ENCODE measurements around the gene DPCD. TPM values are rescaled to one million over a fixed set of nuclear protein-coding genes. Genes with fewer than 3 reads are reported as not detected.

The DPCD gene
- total and polyA plus RNA-seq, 11 donors = 16.3 to 42.9 (median 23.8) TPM

DNA sequence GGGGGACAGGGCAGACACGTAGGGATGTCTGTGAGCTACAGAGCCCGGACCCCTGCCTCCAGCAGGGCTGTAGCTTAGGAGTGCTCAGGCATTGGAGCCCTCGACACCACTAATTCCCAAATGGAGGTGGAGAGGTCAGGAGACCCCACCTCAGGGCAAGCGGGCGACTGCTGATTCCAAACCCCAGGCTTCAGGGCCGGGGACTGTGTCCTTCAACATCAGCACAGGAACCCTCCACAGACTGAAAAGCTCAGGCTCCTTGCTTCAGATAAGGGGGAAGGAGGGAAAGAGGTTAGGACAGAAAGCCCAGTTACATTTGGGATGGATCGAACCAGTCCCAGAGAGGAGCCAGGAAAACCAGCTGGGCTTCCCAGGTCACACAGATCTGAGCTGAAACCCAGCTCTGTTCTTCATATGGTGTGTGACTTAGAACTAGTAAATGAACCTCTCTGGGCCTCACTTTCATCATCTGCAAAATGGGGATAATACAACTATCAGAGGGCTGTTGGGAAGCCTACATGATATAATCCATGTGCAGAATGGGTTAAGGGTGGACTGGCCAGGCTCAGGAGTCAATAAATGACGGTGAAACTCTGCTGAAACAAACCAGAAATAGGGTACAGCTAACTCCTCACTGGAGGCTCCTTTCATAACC lies 16.7 kb upstream of the DPCD start:
- WGBS, 4 donors = 71 to 86% (median 73%) methylated on average over 6 to 8 of the region's 8 CpGs
- intact Hi-C loops (cut with DNase I) = loop anchor here in 9 of 10 donors (2.0 to 10.0 kb wide), 10 partner anchors 269 to 409 kb away; no protein-coding TSS in a partner anchor
- Histone ChIP-seq H3K4me1 (peaks cover 0 to 23% (median 15%) of the 10 kb centered on the region in 12 donors), H3K27me3 (peaks cover 9 to 36% (median 26%) of the 10 kb centered on the region in 9 donors), H3K9me3 (peaks cover 0 to 14% (median 10%) of the 10 kb centered on the region in 12 donors), H3K36me3 (no peaks in the 10 kb centered on the region), H3K4me3 (no peak overlapping the region), H3K27ac (no peak overlapping the region)
- DNase-seq (no peak), ATAC-seq (no peak)
- no peak for TF ChIP-seq POLR2A (IDR thresholded peaks at IDR 0.05)
- TF ChIP-seq, protein P1, sequence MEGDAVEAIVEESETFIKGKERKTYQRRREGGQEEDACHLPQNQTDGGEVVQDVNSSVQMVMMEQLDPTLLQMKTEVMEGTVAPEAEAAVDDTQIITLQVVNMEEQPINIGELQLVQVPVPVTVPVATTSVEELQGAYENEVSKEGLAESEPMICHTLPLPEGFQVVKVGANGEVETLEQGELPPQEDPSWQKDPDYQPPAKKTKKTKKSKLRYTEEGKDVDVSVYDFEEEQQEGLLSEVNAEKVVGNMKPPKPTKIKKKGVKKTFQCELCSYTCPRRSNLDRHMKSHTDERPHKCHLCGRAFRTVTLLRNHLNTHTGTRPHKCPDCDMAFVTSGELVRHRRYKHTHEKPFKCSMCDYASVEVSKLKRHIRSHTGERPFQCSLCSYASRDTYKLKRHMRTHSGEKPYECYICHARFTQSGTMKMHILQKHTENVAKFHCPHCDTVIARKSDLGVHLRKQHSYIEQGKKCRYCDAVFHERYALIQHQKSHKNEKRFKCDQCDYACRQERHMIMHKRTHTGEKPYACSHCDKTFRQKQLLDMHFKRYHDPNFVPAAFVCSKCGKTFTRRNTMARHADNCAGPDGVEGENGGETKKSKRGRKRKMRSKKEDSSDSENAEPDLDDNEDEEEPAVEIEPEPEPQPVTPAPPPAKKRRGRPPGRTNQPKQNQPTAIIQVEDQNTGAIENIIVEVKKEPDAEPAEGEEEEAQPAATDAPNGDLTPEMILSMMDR (IDR thresholded peaks at IDR 0.05) = no peak

GRCh38 chr10:101572126-101572525 lies 16.0 kb upstream of the DPCD start:
- no peak for ATAC-seq
- intact Hi-C loops (cut with DNase I) = loop anchor here in 9 of 10 donors (5.0 to 10.0 kb wide), 7 partner anchors 270 to 410 kb away; no protein-coding TSS in a partner anchor
- TF ChIP-seq POLR2A (IDR thresholded peaks at IDR 0.05) = no peak
- TF ChIP-seq, protein P1 (IDR thresholded peaks at IDR 0.05) = no peak
- Histone ChIP-seq H3K27ac (no peak overlapping the region), H3K9me3 (peaks cover 0 to 14% (median 10%) of the 10 kb centered on the region in 12 donors), H3K4me3 (no peak overlapping the region), H3K4me1 (peaks cover 0 to 18% (median 14%) of the 10 kb centered on the region in 12 donors), H3K27me3 (peaks cover 4 to 28% (median 19%) of the 10 kb centered on the region in 9 donors), H3K36me3 (peaks cover 0 to 4% (median 0%) of the 10 kb centered on the region in 9 donors)
- DNase-seq = no peak
- WGBS, 4 donors = 86 to 97% (median 92%) methylated on average over 7 of the region's 7 CpGs

DNA sequence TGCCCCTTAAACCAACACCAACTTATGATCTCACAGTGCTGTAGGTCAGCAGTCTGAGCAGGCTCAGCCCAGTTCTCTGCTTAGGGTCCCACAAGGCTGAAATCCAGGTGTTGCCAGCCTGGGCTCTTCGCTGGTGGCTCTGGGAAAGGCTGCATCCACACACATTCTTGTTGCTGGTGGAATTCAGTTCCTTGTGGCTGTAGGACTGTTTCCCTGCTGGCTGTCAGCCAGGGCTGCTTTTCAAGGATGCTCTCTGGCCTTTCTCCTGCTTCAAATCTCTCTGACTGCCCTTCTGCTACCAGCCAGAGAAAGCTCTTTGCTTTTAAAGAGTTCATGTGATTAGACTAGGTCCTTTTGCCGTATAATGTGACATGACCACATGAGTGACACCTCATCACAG lies 15.3 kb upstream of the DPCD start:
- ATAC-seq = no peak
- DNase-seq = no peak
- WGBS, 4 donors = 81 to 92% (median 83%) methylated on average over 2 of the region's 2 CpGs
- Histone ChIP-seq H3K4me3 (no peak overlapping the region), H3K27me3 (peaks cover 4 to 24% (median 13%) of the 10 kb centered on the region in 9 donors), H3K36me3 (peaks cover 0 to 5% (median 0%) of the 10 kb centered on the region in 9 donors), H3K9me3 (peaks cover 0 to 14% (median 10%) of the 10 kb centered on the region in 12 donors), H3K27ac (no peak overlapping the region), H3K4me1 (peaks cover 0 to 18% (median 14%) of the 10 kb centered on the region in 12 donors)
- no peak for TF ChIP-seq POLR2A (IDR thresholded peaks at IDR 0.05)
- TF ChIP-seq, protein P1 (IDR thresholded peaks at IDR 0.05) = no peak
- intact Hi-C loops (cut with DNase I) = loop anchor here in 9 of 10 donors (5.0 to 10.0 kb wide), 7 partner anchors 270 to 410 kb away; no protein-coding TSS in a partner anchor
